DMS114 treated with DMSO at 0.1 percent for 48 hours (cell line): Measurements from ENCODE around the gene IL17B.

Source experiments
- DNase-seq: peaks from one replicate; lab custom pipeline; 2025; ENCODE audit not compliant: unreplicated experiment; lab: John Stamatoyannopoulos, UW

Gene IL17B

DNA sequence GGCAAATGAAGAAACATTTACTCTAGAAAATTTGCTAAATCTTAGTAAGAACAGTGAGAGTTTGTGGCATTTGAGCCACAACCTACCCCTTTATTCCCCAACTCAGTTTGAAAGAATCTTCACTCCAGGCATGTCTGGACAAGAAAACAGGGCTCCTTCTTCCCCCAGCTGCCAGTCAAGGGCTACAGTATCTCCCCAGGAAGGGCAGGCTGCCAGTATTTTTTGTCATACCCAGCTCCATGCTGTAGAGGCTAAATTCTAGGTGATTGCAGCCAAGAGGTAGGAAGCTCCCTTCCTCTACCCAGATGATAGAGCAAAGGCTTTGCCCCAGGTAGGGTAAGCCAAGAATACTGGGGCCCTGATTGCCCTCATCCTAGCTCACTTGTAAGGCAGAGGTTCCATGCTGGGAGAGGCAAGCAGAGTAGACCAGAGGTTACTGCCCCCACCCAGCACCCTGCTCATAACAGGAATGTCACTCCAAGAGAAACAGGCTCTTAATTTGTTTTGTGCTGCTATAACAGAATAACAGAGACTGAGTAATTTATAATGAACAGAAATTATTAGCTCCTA lies 53.8 kb downstream of the IL17B start:
- DNase-seq: no peak

DNA sequence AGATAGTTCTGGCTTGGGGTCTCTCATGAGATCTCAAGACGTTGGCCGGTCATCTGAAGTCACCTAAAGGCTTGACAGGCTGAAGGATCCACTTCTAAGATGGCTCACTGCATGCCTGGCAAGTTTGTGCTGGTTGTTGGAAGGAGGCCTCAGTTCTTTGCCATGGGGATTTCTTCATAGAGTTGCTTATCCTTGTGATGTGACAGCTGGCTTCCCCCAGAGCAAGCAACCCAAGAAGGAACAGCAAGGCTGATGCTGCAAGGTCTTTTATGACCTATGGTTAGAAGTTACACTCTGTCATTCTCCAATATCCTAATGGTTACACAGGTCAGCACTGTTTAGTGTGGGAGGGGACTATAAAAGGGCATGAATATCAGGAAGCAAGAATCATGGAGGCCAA lies 54.5 kb downstream of the IL17B start:
- no peak for DNase-seq
